Stimulated activated CD8-positive, alpha-beta memory T cell treated with anti-CD3 and anti-CD28 coated beads, Interleukin-15, amount 100 ng/mL, for 24 hours (primary cell): ENCODE measurements around the gene PM20D1.
"Not testable (repeated sequence)": the region's sequence is repeated elsewhere in the genome, so short reads cannot be mapped to it uniquely, and the experiment has no call there.

ENCODE experiments used
- DNase-seq: peaks from one replicate; pipeline ENCODE4 v3.0.0-alpha.2; 2020; ENCODE audit warnings: low read depth

PM20D1 gene

GRCh38 chr1:205849619-205850355, at the start of gene PM20D1:
PM20D1 (minus strand) TSS chr1:205850132; CDS start chr1:205850072, 60 bp downstream.
- peak; percentile 6 for DNase-seq

GRCh38 chr1:205896351-205896750, 46.4 kb upstream of the PM20D1 start:
- no peak for DNase-seq

GRCh38 chr1:205894119-205894518, 44.2 kb upstream of the PM20D1 start:
- DNase-seq = not testable (repeated sequence)

GRCh38 chr1:205892175-205892574, 42.2 kb upstream of the PM20D1 start:
- not testable (repeated sequence) for DNase-seq

- not testable (repeated sequence) for DNase-seq
Measured at GRCh38 chr1:205891481-205891880, 41.5 kb upstream of the PM20D1 start.

- not testable (repeated sequence) for DNase-seq
Measured at GRCh38 chr1:205890631-205891030, 40.7 kb upstream of the PM20D1 start.

GRCh38 chr1:205889706-205890105, 39.8 kb upstream of the PM20D1 start:
- not testable (repeated sequence) for DNase-seq

- DNase-seq = not testable (repeated sequence)
Measured at GRCh38 chr1:205889006-205889405, 39.1 kb upstream of the PM20D1 start.

- no peak for DNase-seq
Measured at GRCh38 chr1:205883792-205884191, 33.9 kb upstream of the PM20D1 start.

GRCh38 chr1:205880923-205881322, 31.0 kb upstream of the PM20D1 start:
- DNase-seq = no peak

GRCh38 chr1:205879974-205880373, 30.0 kb upstream of the PM20D1 start:
- DNase-seq = no peak

GRCh38 chr1:205878026-205878425, 28.1 kb upstream of the PM20D1 start:
- no peak for DNase-seq

GRCh38 chr1:205873148-205873547, 23.2 kb upstream of the PM20D1 start:
- DNase-seq = not testable (repeated sequence)

- no peak for DNase-seq
Measured at GRCh38 chr1:205870236-205870635, 20.3 kb upstream of the PM20D1 start.

GRCh38 chr1:205861540-205861939, 11.6 kb upstream of the PM20D1 start:
- no peak for DNase-seq

- DNase-seq = no peak
Measured at GRCh38 chr1:205858141-205858961, 8.4 kb upstream of the PM20D1 start.

- DNase-seq = not testable (repeated sequence)
Measured at GRCh38 chr1:205857501-205857900, 7.6 kb upstream of the PM20D1 start.

GRCh38 chr1:205856433-205856832, 6.5 kb upstream of the PM20D1 start:
- DNase-seq = no peak

- DNase-seq = no peak
Measured at GRCh38 chr1:205852969-205853368, 3.0 kb upstream of the PM20D1 start.

GRCh38 chr1:205851993-205852392, 2.1 kb upstream of the PM20D1 start:
- DNase-seq = no peak

GRCh38 chr1:205843036-205843859, 6.7 kb downstream of the PM20D1 start:
- no peak for DNase-seq

GRCh38 chr1:205842229-205842628, 7.7 kb downstream of the PM20D1 start:
- no peak for DNase-seq
